ENCODE measurements around the gene ITGA8.
"Not testable (repeated sequence)": the region's sequence is repeated elsewhere in the genome, so short reads cannot be mapped to it uniquely, and the experiment has no call there.

Gene ITGA8

GRCh38 chr10:15632456-15633091 lies 87.1 kb downstream of the ITGA8 start:
- no peak for DNase-seq (ENCODE audit: low spot score)
- H3K9me3 Mint-ChIP-seq: no peaks in the 10 kb centered on the region
- no peaks in the 10 kb centered on the region for H3K4me1 Mint-ChIP-seq (ENCODE audit: low read depth)
- no peak overlapping the region for H3K27ac Mint-ChIP-seq
- no peaks in the 10 kb centered on the region for H3K27me3 Mint-ChIP-seq (ENCODE audit: low read depth)
- H3K4me3 Mint-ChIP-seq: no peak overlapping the region
- H3K36me3 Mint-ChIP-seq (ENCODE audit: low read depth): no peaks in the 10 kb centered on the region

- H3K9me3 Mint-ChIP-seq; H3K4me3 Mint-ChIP-seq; H3K4me1 Mint-ChIP-seq (ENCODE audit: low read depth); H3K27ac Mint-ChIP-seq; DNase-seq (ENCODE audit: low spot score); H3K27me3 Mint-ChIP-seq (ENCODE audit: low read depth); H3K36me3 Mint-ChIP-seq (ENCODE audit: low read depth): not testable (repeated sequence)
Measured at GRCh38 chr10:15631205-15631604, 88.5 kb downstream of the ITGA8 start.

- DNase-seq (ENCODE audit: low spot score): no peak
- H3K27ac Mint-ChIP-seq: no peak overlapping the region
- H3K36me3 Mint-ChIP-seq (ENCODE audit: low read depth): no peaks in the 10 kb centered on the region
- H3K9me3 Mint-ChIP-seq: no peaks in the 10 kb centered on the region
- no peaks in the 10 kb centered on the region for H3K4me1 Mint-ChIP-seq (ENCODE audit: low read depth)
- H3K4me3 Mint-ChIP-seq: no peak overlapping the region
- H3K27me3 Mint-ChIP-seq (ENCODE audit: low read depth): no peaks in the 10 kb centered on the region
Measured at GRCh38 chr10:15630353-15630752, 89.4 kb downstream of the ITGA8 start.

GRCh38 chr10:15627617-15628196 lies 92.0 kb downstream of the ITGA8 start:
- no peaks in the 10 kb centered on the region for H3K9me3 Mint-ChIP-seq
- no peak overlapping the region for H3K27ac Mint-ChIP-seq
- H3K4me1 Mint-ChIP-seq (ENCODE audit: low read depth): no peaks in the 10 kb centered on the region
- H3K36me3 Mint-ChIP-seq (ENCODE audit: low read depth): no peaks in the 10 kb centered on the region
- peaks cover 2% of the 10 kb centered on the region for H3K27me3 Mint-ChIP-seq (ENCODE audit: low read depth)
- H3K4me3 Mint-ChIP-seq: no peak overlapping the region
- no peak for DNase-seq (ENCODE audit: low spot score)

- H3K27me3 Mint-ChIP-seq (ENCODE audit: low read depth): peaks cover 2% of the 10 kb centered on the region
- H3K36me3 Mint-ChIP-seq (ENCODE audit: low read depth): no peaks in the 10 kb centered on the region
- no peak overlapping the region for H3K27ac Mint-ChIP-seq
- no peaks in the 10 kb centered on the region for H3K9me3 Mint-ChIP-seq
- H3K4me3 Mint-ChIP-seq: no peak overlapping the region
- DNase-seq (ENCODE audit: low spot score): no peak
- no peaks in the 10 kb centered on the region for H3K4me1 Mint-ChIP-seq (ENCODE audit: low read depth)
Measured at GRCh38 chr10:15626937-15627336, 92.8 kb downstream of the ITGA8 start.

GRCh38 chr10:15625261-15625660 lies 94.5 kb downstream of the ITGA8 start:
- no peaks in the 10 kb centered on the region for H3K36me3 Mint-ChIP-seq (ENCODE audit: low read depth)
- H3K9me3 Mint-ChIP-seq: no peaks in the 10 kb centered on the region
- DNase-seq (ENCODE audit: low spot score): no peak
- no peak overlapping the region for H3K4me3 Mint-ChIP-seq
- H3K27me3 Mint-ChIP-seq (ENCODE audit: low read depth): peaks cover 2% of the 10 kb centered on the region
- H3K4me1 Mint-ChIP-seq (ENCODE audit: low read depth): no peaks in the 10 kb centered on the region
- no peak overlapping the region for H3K27ac Mint-ChIP-seq

GRCh38 chr10:15624401-15625196 lies 95.1 kb downstream of the ITGA8 start:
- DNase-seq (ENCODE audit: low spot score): no peak
- no peak overlapping the region for H3K27ac Mint-ChIP-seq
- no peak overlapping the region for H3K4me3 Mint-ChIP-seq
- no peaks in the 10 kb centered on the region for H3K9me3 Mint-ChIP-seq
- peaks cover 2% of the 10 kb centered on the region for H3K27me3 Mint-ChIP-seq (ENCODE audit: low read depth)
- no peaks in the 10 kb centered on the region for H3K36me3 Mint-ChIP-seq (ENCODE audit: low read depth)
- no peaks in the 10 kb centered on the region for H3K4me1 Mint-ChIP-seq (ENCODE audit: low read depth)

- H3K27ac Mint-ChIP-seq: no peak overlapping the region
- no peaks in the 10 kb centered on the region for H3K36me3 Mint-ChIP-seq (ENCODE audit: low read depth)
- no peak for DNase-seq (ENCODE audit: low spot score)
- H3K4me3 Mint-ChIP-seq: no peak overlapping the region
- H3K27me3 Mint-ChIP-seq (ENCODE audit: low read depth): peaks cover 4% of the 10 kb centered on the region
- H3K4me1 Mint-ChIP-seq (ENCODE audit: low read depth): no peaks in the 10 kb centered on the region
- H3K9me3 Mint-ChIP-seq: no peaks in the 10 kb centered on the region
Measured at GRCh38 chr10:15620836-15621515, 98.7 kb downstream of the ITGA8 start.

- Mint-ChIP-seq H3K9me3 (no peaks in the 10 kb centered on the region), H3K27ac (no peak overlapping the region), H3K27me3 (ENCODE audit: low read depth) (peaks cover 4% of the 10 kb centered on the region), H3K4me1 (ENCODE audit: low read depth) (no peaks in the 10 kb centered on the region), H3K4me3 (no peak overlapping the region), H3K36me3 (ENCODE audit: low read depth) (no peaks in the 10 kb centered on the region)
- DNase-seq (ENCODE audit: low spot score): no peak
Measured at GRCh38 chr10:15620337-15620736, 99.4 kb downstream of the ITGA8 start.

- no peaks in the 10 kb centered on the region for H3K4me1 Mint-ChIP-seq (ENCODE audit: low read depth)
Measured at GRCh38 chr10:15609246-15609645, 110.5 kb downstream of the ITGA8 start.

GRCh38 chr10:15606377-15606776 lies 113.3 kb downstream of the ITGA8 start:
- no peaks in the 10 kb centered on the region for H3K9me3 Mint-ChIP-seq
- H3K4me1 Mint-ChIP-seq (ENCODE audit: low read depth): no peaks in the 10 kb centered on the region
- no peak for DNase-seq (ENCODE audit: low spot score)
- no peaks in the 10 kb centered on the region for H3K36me3 Mint-ChIP-seq (ENCODE audit: low read depth)
- H3K4me3 Mint-ChIP-seq: no peak overlapping the region
- peaks cover 7% of the 10 kb centered on the region for H3K27me3 Mint-ChIP-seq (ENCODE audit: low read depth)
- no peak overlapping the region for H3K27ac Mint-ChIP-seq

More at GRCh38 chr10:15609246-15609645, 110.5 kb downstream of the ITGA8 start:
- H3K27ac Mint-ChIP-seq: no peak overlapping the region
- H3K4me3 Mint-ChIP-seq: no peak overlapping the region
- no peaks in the 10 kb centered on the region for H3K36me3 Mint-ChIP-seq (ENCODE audit: low read depth)
- no peaks in the 10 kb centered on the region for H3K9me3 Mint-ChIP-seq
- DNase-seq (ENCODE audit: low spot score): no peak
- peaks cover 2% of the 10 kb centered on the region for H3K27me3 Mint-ChIP-seq (ENCODE audit: low read depth)

GRCh38 chr10:15605740-15606369 lies 113.9 kb downstream of the ITGA8 start:
- peaks cover 6% of the 10 kb centered on the region for H3K27me3 Mint-ChIP-seq (ENCODE audit: low read depth)
- H3K4me3 Mint-ChIP-seq: no peak overlapping the region
- no peak overlapping the region for H3K27ac Mint-ChIP-seq
- no peak for DNase-seq (ENCODE audit: low spot score)
- H3K36me3 Mint-ChIP-seq (ENCODE audit: low read depth): no peaks in the 10 kb centered on the region
- no peaks in the 10 kb centered on the region for H3K9me3 Mint-ChIP-seq
- H3K4me1 Mint-ChIP-seq (ENCODE audit: low read depth): no peaks in the 10 kb centered on the region

- H3K27ac Mint-ChIP-seq: no peak overlapping the region
- no peaks in the 10 kb centered on the region for H3K4me1 Mint-ChIP-seq (ENCODE audit: low read depth)
- H3K27me3 Mint-ChIP-seq (ENCODE audit: low read depth): peaks cover 5% of the 10 kb centered on the region
- H3K36me3 Mint-ChIP-seq (ENCODE audit: low read depth): no peaks in the 10 kb centered on the region
- no peak overlapping the region for H3K4me3 Mint-ChIP-seq
- DNase-seq (ENCODE audit: low spot score): no peak
- H3K9me3 Mint-ChIP-seq: no peaks in the 10 kb centered on the region
Measured at GRCh38 chr10:15603446-15604011, 116.2 kb downstream of the ITGA8 start.
